Measurements from ENCODE around the gene CNTN2. TPM values are rescaled to one million over a fixed set of nuclear protein-coding genes. Genes with fewer than 3 reads are reported as not detected.

The CNTN2 gene
- total and polyA plus RNA-seq, 8 donors = 0.09 to 0.44 (median 0.25) TPM; not detected in 1

DNA sequence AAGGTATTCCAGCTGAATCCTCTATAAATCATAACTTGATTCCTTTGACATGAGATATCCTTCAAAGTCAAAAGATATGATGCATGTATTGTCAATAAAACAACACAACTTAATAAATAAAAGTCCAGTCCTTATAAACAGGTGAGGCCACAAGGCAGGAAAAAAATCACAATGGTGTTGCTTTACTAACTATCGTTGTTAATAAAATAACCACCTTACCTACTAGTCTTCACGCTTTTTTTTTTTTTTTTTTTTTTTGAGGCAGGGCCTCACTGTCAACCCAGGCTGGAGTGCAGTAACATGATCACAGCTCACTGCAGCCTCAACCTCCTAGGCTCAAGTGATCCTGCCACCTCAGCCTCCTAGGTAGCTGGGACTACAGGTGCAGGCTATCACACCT is 41.3 kb downstream of the CNTN2 start, which contains the start of gene TMEM81:
TMEM81 (minus strand) TSS at position 101 of the 400 bp plus-strand sequence. CDS start 140 bp downstream, outside the sequence.
- WGBS, 2 donors = 94 to 97% methylated on average over 2 of the region's 2 CpGs
- FAIRE-seq (no peak), DNase-seq (no peak), ATAC-seq (no peak)
- H3K36me3 ChIP-seq = peaks cover 4 to 17% (median 6%) of the 10 kb centered on the region in 3 donors
- intact Hi-C loops (cut with DNase I) = no loop called here
- H3K27me3 ChIP-seq = no peaks in the 10 kb centered on the region
- no peak within 1 kb of the TSS for H3K27ac ChIP-seq
- H3K4me1 ChIP-seq = no peaks in the 10 kb centered on the region
- TF ChIP-seq, protein P1, sequence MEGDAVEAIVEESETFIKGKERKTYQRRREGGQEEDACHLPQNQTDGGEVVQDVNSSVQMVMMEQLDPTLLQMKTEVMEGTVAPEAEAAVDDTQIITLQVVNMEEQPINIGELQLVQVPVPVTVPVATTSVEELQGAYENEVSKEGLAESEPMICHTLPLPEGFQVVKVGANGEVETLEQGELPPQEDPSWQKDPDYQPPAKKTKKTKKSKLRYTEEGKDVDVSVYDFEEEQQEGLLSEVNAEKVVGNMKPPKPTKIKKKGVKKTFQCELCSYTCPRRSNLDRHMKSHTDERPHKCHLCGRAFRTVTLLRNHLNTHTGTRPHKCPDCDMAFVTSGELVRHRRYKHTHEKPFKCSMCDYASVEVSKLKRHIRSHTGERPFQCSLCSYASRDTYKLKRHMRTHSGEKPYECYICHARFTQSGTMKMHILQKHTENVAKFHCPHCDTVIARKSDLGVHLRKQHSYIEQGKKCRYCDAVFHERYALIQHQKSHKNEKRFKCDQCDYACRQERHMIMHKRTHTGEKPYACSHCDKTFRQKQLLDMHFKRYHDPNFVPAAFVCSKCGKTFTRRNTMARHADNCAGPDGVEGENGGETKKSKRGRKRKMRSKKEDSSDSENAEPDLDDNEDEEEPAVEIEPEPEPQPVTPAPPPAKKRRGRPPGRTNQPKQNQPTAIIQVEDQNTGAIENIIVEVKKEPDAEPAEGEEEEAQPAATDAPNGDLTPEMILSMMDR (IDR thresholded peaks at IDR 0.05) = no peak
- H3K9me3 ChIP-seq = no peaks in the 10 kb centered on the region
- no peak within 1 kb of the TSS for H3K4me3 ChIP-seq

DNA sequence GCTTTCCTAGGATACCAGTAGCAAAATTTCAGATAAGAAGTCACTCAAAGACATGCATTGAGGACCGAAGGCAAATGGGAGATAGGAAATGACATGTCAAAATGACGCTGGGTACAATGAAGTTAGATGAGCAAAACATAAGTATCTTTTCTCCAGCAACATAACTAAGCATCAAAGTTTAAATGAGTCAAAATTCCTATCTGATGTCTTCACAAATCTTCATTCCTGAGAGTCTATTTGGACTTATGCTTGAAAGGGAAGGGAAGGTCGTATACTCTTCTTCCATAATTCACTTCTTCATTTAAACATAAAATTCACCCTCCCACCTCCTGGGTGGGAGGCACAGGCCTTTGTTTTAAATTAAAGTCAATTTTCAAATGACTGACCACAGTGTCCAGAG is 45.3 kb downstream of the CNTN2 start:
- intact Hi-C loops (cut with DNase I) = no loop called here
- no peak for FAIRE-seq
- Histone ChIP-seq H3K4me3 (no peak overlapping the region), H3K36me3 (peaks cover 9 to 45% (median 9%) of the 10 kb centered on the region in 3 donors), H3K9me3 (no peaks in the 10 kb centered on the region), H3K4me1 (no peaks in the 10 kb centered on the region), H3K27ac (no peak overlapping the region), H3K27me3 (no peaks in the 10 kb centered on the region)
- no peak for DNase-seq
- WGBS, 2 donors = 79 to 85% methylated on average over 3 of the region's 3 CpGs
- TF ChIP-seq, protein P1 (IDR thresholded peaks at IDR 0.05) = no peak
- ATAC-seq = no peak

DNA sequence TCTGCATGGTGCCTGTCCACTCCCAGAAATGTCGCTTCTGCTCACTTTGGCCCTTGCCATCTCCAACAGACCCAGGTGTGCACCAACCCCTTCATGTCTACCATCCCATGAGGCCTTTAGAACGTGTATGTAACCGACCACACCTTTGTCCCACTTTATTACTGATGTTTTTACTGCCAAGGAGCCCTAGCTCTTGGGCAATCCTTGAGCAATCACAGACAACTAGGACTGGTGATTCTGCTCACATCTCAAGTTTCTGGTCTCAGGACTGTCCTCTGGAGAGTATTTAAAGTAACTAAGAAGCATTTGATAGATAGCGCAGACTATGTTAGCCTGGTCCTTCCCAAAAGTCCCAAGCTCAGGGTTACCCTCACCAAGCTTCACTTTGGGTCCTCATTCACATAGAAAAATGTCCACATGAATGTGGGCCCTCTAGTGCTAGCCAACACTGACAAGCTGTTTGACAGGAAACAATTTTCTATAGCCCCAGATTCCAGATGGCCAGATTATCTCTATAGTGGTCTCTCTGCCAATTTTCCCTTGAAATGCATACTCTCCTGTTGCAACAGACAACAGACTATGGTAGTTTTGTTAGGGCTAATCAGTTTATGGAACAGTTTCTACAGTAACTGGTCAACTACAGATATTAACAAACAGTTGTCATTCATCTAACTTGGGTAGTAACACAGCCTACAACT is 48.2 kb downstream of the CNTN2 start:
- Histone ChIP-seq H3K27ac (no peak overlapping the region), H3K9me3 (no peaks in the 10 kb centered on the region), H3K27me3 (no peaks in the 10 kb centered on the region), H3K36me3 (peaks cover 9 to 63% (median 13%) of the 10 kb centered on the region in 3 donors), H3K4me3 (no peak overlapping the region), H3K4me1 (no peaks in the 10 kb centered on the region)
- FAIRE-seq = no peak
- TF ChIP-seq, protein P1 (IDR thresholded peaks at IDR 0.05) = no peak
- ATAC-seq = peak in 1 of 4 donors; percentile 27
- 89 to 95% methylated on average over 4 of the region's 4 CpGs for WGBS, 2 donors
- no peak for DNase-seq
- intact Hi-C loops (cut with DNase I) = no loop called here

DNA sequence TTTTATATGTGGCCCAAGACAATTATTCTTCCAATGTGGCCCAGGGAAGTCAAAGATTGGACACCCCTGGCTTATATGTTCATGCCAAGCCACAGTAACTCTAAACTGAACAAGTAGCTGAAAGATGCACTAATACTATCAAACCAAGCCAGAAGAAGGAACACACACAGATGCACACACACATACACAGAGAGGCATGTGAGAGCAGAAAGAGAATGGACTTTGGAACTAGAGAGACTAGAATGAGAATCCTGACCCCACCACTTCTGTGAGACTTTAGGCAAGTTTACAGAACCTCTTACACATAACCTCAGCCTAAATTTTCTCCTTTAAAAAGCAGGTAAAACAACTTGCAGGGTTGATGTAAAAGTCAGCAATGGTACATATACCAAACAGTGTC is 52.4 kb downstream of the CNTN2 start:
- Histone ChIP-seq H3K27ac (no peak overlapping the region), H3K4me1 (no peaks in the 10 kb centered on the region), H3K9me3 (no peaks in the 10 kb centered on the region), H3K4me3 (no peak overlapping the region), H3K27me3 (no peaks in the 10 kb centered on the region), H3K36me3 (peaks cover 2 to 85% (median 35%) of the 10 kb centered on the region in 3 donors)
- ATAC-seq = no peak
- intact Hi-C loops (cut with DNase I) = no loop called here
- DNase-seq = no peak
- TF ChIP-seq, protein P1 (IDR thresholded peaks at IDR 0.05) = no peak
- no peak for FAIRE-seq

DNA sequence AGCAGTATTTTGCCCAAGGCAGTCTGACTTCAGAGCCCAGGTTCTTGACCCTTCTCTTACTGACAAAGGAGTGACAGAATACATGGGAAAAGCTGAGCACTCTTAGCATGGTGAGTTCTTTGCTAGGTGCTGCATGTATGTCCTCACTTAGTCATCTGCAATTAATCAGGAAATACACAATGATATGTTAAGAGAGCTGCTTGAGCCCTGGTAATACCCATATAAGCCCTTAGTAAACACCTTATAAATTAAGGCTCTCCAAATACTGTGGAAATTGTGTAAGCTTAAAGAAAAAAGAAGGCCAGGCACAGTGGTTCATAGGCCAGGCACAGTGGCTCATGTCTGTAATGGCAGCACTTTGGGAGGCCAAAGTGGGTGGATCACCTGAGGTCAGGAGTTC is 55.2 kb downstream of the CNTN2 start:
- Histone ChIP-seq H3K27ac (no peak overlapping the region), H3K36me3 (peaks cover 8 to 87% (median 35%) of the 10 kb centered on the region in 3 donors), H3K4me3 (no peak overlapping the region), H3K27me3 (no peaks in the 10 kb centered on the region), H3K4me1 (no peaks in the 10 kb centered on the region), H3K9me3 (no peaks in the 10 kb centered on the region)
- intact Hi-C loops (cut with DNase I) = no loop called here
- DNase-seq (no peak), FAIRE-seq (no peak), ATAC-seq (no peak)
- TF ChIP-seq, protein P1 (IDR thresholded peaks at IDR 0.05) = no peak

All from pancreas (tissue), 10 donors.